A549 (cell line): ENCODE results near the gene TTC7B.

Experiments used
- HDAC2 ChIP-seq: fragments of 200-600 bp; sonication (generic); IDR thresholded peaks from 2 replicates; pipeline ENCODE4 v1.6.1; 2016
- JUN ChIP-seq, 2 experiments: fragments of >200 bp; sonication (Bioruptor Twin); formaldehyde crosslinking; IDR thresholded peaks; 2 replicates in 1 of 2; 3 replicates in 1 of 2; pipeline ENCODE4 v1.6.1; 2016 to 2017
- MYC ChIP-seq: IDR thresholded peaks from 2 replicates; pipeline ENCODE4 v1.6.1; 2012; ENCODE audit warnings: mild to moderate bottlenecking, inconsistent platforms, low read length, improper control_type of control experiment, borderline replicate concordance
- POLR2A ChIP-seq: IDR thresholded peaks from 2 replicates; pipeline ENCODE4 v1.6.1; 2012; ENCODE audit warnings: mild to moderate bottlenecking, low read length
- RARB ChIP-seq: fragments of 250-450 bp; sonication (Bioruptor Pico); IDR thresholded peaks from 2 replicates; pipeline ENCODE4 v1.8.0; 2021; ENCODE audit warnings: mild to moderate bottlenecking, moderate library complexity
- RNF2 ChIP-seq: fragments of 200-600 bp; sonication (generic); IDR thresholded peaks from 2 replicates; pipeline ENCODE4 v1.6.1; 2016; ENCODE audit warnings: low read depth, mild to moderate bottlenecking, antibody characterized with exemption, moderate library complexity, borderline replicate concordance
- SMC3 ChIP-seq: fragments of >200 bp; sonication (Bioruptor Twin); formaldehyde crosslinking; IDR thresholded peaks from 3 replicates; pipeline ENCODE4 v1.6.1; 2018; ENCODE audit warnings: inconsistent platforms
- TF ChIP-seq, protein P1 (sequence below): fragments of >200 bp; sonication (Bioruptor Twin); formaldehyde crosslinking; IDR thresholded peaks from 3 replicates; pipeline ENCODE4 v1.5.1; 2016
- TF ChIP-seq, protein P2 (sequence below): fragments of 200-600 bp; sonication (generic); IDR thresholded peaks from 2 replicates; pipeline ENCODE4 v1.6.1; 2016; ENCODE audit warnings: antibody characterized with exemption, mild to moderate bottlenecking, moderate library complexity

DNA sequence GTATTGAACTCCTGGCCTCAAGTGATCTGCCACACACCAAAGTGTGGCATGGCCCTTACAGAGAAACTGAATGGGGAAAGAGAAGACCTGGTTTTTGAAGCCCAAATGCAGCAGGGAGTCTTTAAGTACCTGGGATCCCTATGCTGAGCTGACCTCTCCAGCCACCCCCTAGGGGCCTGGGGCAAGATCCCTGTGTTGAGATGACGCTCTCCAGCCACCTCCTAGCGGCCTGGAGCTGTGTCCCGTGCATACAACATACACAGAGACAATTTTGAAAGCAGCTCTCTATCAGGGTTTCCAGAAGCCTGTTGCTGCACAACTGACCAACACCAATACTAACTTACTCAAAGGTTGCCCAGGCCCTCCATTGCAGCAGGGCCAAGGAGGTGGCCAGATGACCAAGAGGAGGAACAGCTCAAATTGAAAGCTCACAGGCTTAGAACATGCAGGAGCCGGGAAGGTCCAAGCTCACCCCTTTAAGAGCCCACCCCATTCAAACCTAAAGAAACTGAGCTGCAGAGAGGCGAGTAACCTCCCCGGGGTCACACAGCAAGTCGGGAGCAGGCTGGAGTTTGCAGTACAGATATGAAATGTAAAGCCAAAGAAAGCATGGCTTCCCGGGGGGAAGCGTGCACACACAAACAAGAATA is 31.5 kb downstream of the TTC7B start:
- TF ChIP-seq MYC (no peak), RARB (CRISPR knock-in tag) (no peak), HDAC2 (no peak), POLR2A (no peak), RNF2 (no peak), JUN (IDR thresholded peaks at IDR 0.05) (no peak), SMC3 (no peak)
- TF ChIP-seq, protein P1, sequence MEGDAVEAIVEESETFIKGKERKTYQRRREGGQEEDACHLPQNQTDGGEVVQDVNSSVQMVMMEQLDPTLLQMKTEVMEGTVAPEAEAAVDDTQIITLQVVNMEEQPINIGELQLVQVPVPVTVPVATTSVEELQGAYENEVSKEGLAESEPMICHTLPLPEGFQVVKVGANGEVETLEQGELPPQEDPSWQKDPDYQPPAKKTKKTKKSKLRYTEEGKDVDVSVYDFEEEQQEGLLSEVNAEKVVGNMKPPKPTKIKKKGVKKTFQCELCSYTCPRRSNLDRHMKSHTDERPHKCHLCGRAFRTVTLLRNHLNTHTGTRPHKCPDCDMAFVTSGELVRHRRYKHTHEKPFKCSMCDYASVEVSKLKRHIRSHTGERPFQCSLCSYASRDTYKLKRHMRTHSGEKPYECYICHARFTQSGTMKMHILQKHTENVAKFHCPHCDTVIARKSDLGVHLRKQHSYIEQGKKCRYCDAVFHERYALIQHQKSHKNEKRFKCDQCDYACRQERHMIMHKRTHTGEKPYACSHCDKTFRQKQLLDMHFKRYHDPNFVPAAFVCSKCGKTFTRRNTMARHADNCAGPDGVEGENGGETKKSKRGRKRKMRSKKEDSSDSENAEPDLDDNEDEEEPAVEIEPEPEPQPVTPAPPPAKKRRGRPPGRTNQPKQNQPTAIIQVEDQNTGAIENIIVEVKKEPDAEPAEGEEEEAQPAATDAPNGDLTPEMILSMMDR, result no peak
- TF ChIP-seq, protein P2, sequence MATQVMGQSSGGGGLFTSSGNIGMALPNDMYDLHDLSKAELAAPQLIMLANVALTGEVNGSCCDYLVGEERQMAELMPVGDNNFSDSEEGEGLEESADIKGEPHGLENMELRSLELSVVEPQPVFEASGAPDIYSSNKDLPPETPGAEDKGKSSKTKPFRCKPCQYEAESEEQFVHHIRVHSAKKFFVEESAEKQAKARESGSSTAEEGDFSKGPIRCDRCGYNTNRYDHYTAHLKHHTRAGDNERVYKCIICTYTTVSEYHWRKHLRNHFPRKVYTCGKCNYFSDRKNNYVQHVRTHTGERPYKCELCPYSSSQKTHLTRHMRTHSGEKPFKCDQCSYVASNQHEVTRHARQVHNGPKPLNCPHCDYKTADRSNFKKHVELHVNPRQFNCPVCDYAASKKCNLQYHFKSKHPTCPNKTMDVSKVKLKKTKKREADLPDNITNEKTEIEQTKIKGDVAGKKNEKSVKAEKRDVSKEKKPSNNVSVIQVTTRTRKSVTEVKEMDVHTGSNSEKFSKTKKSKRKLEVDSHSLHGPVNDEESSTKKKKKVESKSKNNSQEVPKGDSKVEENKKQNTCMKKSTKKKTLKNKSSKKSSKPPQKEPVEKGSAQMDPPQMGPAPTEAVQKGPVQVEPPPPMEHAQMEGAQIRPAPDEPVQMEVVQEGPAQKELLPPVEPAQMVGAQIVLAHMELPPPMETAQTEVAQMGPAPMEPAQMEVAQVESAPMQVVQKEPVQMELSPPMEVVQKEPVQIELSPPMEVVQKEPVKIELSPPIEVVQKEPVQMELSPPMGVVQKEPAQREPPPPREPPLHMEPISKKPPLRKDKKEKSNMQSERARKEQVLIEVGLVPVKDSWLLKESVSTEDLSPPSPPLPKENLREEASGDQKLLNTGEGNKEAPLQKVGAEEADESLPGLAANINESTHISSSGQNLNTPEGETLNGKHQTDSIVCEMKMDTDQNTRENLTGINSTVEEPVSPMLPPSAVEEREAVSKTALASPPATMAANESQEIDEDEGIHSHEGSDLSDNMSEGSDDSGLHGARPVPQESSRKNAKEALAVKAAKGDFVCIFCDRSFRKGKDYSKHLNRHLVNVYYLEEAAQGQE, result no peak
